Testis (tissue), 3 donors: ENCODE results near the gene ATG16L1. TPM values are rescaled to one million over a fixed set of nuclear protein-coding genes. Genes with fewer than 3 reads are reported as not detected.

Experiments
- DNase-seq: peaks from one replicate; pipeline ENCODE4 v3.0.0-alpha.2; 2019
- H3K27ac ChIP-seq, 2 donors: fragments of 200-600 bp; sonication (generic); one replicate each; pipeline ENCODE4 v1.5.1; 2019
- H3K27me3 ChIP-seq: fragments of 200-600 bp; sonication (generic); one replicate; pipeline ENCODE4 v1.5.1; 2019
- H3K36me3 ChIP-seq: fragments of 200-600 bp; sonication (generic); one replicate; pipeline ENCODE4 v1.5.1; 2017; ENCODE audit warnings: low read depth; ENCODE audit errors: missing control alignments
- H3K4me1 ChIP-seq: fragments of 200-600 bp; sonication (generic); one replicate; pipeline ENCODE4 v1.5.1; 2019
- H3K4me3 ChIP-seq, 2 donors: fragments of 200-600 bp; sonication (generic); one replicate each; pipeline ENCODE4 v1.5.1; 2017 to 2019
- H3K9me3 ChIP-seq: fragments of 200-600 bp; sonication (generic); one replicate; pipeline ENCODE4 v1.5.1; 2017
- POLR2A ChIP-seq: fragments of 450-650 bp; IDR thresholded peaks from one replicate; pipeline ENCODE4 v1.6.1; 2017; ENCODE audit warnings: antibody characterized with exemption, mild to moderate bottlenecking, moderate library complexity
- WGBS, 2 donors: methylation state at CpG; one replicate each; pipeline ENCODE4 v1.1.5; 2018; 5-methylcytosine and 5-hydroxymethylcytosine counted together
- intact Hi-C: fragments of 100-400 bp; cut with DNase I; formaldehyde crosslinking; loops from one replicate; pipeline ENCODE4 v1.15.1; 2023; ENCODE audit warnings: low total_unique reads
- polyA plus RNA-seq: library from polyadenylated mRNA; stranded (reverse); fragments of 350-450 nt; fragmentation: Illumina TruSeq; extraction: RNeasy Lipid Tissue Mini Kit (QIAGEN cat#74804); gene quantifications from one replicate; pipeline ENCODE4 v1.2.3, GENCODE V29; 2014; ENCODE audit warnings: low read depth, low replicate concordance; ENCODE audit not compliant: insufficient read depth
- small RNA-seq, 2 donors: library from RNA; depleted of rRNA; stranded (forward); fragments of <200 nt; gene quantifications; one replicate each; pipeline ENCODE3, GENCODE V24; 2016
- total RNA-seq, 2 donors: library from RNA; depleted of rRNA; stranded (reverse); fragments of >200 nt; gene quantifications; one replicate each; pipeline ENCODE4 v1.2.3, GENCODE V29; 2016
- TF ChIP-seq, protein P1 (sequence below), 3 experiments: fragments of 450-650 bp in 2 of 3; fragments of 200-600 bp in 1 of 3; sonication (generic) in 1 of 3; IDR thresholded peaks; one replicate each; pipeline ENCODE4 v1.5.1; 2016 to 2019; ENCODE audit warnings: antibody characterized with exemption in 3 of 3, mild to moderate bottlenecking in 2 of 3, moderate library complexity in 1 of 3

Gene ATG16L1
- total and polyA plus RNA-seq, 3 donors from 2014 or later = 37.3 to 53.1 (median 47.2) TPM

DNA sequence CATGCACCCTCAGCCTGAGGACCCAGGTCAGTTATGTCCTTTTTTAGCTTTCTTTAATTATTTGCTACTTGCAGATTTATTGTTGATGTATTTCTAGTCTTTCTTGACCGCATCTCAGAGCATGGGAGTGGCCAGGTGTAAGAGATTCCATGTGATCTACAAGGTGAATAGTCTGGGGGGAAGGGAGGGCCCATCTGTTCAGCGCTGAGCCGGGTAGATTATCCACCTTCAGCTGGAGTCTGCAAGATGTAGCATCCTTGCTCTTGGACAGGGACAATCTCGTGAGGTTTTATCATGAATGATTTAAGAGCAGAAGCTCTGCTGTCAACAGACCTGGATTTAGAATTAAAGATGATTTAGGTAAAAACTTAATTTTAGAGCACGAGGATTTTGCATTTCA is 90.8 kb downstream of the ATG16L1 start:
- Histone ChIP-seq H3K27me3 (no peaks in the 10 kb centered on the region), H3K9me3 (no peaks in the 10 kb centered on the region), H3K4me3 (no peak overlapping the region), H3K36me3 (no peaks in the 10 kb centered on the region), H3K4me1 (no peaks in the 10 kb centered on the region), H3K27ac (no peak overlapping the region)
- DNase-seq = no peak
- intact Hi-C loops = no loop called here
- WGBS, 2 donors = 83 to 87% methylated on average over 5 of the region's 5 CpGs
- no peak for TF ChIP-seq POLR2A
- TF ChIP-seq, protein P1, sequence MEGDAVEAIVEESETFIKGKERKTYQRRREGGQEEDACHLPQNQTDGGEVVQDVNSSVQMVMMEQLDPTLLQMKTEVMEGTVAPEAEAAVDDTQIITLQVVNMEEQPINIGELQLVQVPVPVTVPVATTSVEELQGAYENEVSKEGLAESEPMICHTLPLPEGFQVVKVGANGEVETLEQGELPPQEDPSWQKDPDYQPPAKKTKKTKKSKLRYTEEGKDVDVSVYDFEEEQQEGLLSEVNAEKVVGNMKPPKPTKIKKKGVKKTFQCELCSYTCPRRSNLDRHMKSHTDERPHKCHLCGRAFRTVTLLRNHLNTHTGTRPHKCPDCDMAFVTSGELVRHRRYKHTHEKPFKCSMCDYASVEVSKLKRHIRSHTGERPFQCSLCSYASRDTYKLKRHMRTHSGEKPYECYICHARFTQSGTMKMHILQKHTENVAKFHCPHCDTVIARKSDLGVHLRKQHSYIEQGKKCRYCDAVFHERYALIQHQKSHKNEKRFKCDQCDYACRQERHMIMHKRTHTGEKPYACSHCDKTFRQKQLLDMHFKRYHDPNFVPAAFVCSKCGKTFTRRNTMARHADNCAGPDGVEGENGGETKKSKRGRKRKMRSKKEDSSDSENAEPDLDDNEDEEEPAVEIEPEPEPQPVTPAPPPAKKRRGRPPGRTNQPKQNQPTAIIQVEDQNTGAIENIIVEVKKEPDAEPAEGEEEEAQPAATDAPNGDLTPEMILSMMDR (IDR thresholded peaks at IDR 0.05) = no peak

DNA sequence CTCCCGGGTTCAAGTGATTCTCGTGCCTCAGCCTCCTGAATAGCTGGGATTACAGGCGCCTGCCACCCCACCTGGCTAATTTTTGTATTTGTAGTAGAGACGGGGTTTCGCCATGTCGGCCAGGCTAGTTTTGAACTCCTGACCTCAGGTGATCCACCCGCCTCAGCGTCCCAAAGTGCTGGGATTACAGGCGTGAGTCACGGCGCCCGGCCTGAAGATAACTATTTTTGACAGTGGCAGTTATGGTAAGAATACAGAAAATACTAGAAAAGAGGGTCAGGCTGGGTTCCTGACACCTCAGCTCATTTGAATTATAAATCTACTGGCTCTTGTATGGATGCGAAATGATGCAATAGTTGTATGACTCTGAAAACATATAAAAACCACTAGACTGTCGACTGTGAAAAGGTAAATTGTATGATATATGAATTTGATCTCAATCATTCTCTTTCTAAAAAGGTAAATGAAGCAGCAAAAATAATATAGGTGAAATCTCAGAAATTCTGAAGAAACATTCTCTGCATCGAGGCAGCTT is 91.8 kb downstream of the ATG16L1 start:
- no peaks in the 10 kb centered on the region for H3K4me1 ChIP-seq
- TF ChIP-seq POLR2A = no peak
- TF ChIP-seq, protein P1 (IDR thresholded peaks at IDR 0.05) = no peak
- DNase-seq = no peak
- no peaks in the 10 kb centered on the region for H3K27me3 ChIP-seq
- no peak overlapping the region for H3K4me3 ChIP-seq
- intact Hi-C loops = no loop called here
- no peaks in the 10 kb centered on the region for H3K9me3 ChIP-seq
- H3K36me3 ChIP-seq = no peaks in the 10 kb centered on the region
- WGBS, 2 donors = 93% methylated on average over 15 of the region's 15 CpGs
- H3K27ac ChIP-seq = no peak overlapping the region

Small RNAs within 50 kb of the gene (small RNA-seq; reads per million reads assigned to genes)
- 0 reads per million in 2 donors for gene RN7SL32P
- 217 to 328 reads per million in 2 donors for gene SCARNA5
- gene SCARNA6 = 50.1 to 93.3 reads per million in 2 donors

Other genes starting within 250 kb of the ATG16L1 start
- gene NGEF, start 238.4 kb upstream of the ATG16L1 start, total RNA-seq = 10 to 100 TPM; 15.6 to 28.7 TPM
- gene NGEF, start 238.4 kb upstream of the ATG16L1 start, polyA plus RNA-seq = 7.9 TPM
- gene NEU2, start 219.0 kb upstream of the ATG16L1 start, total RNA-seq = not detected
- not detected for gene NEU2, start 219.0 kb upstream of the ATG16L1 start, polyA plus RNA-seq
- 10 to 100 TPM in 1 of 2 donors, 1 to 10 TPM in 1; 5.7 to 11.2 TPM for gene INPP5D, start 191.3 kb upstream of the ATG16L1 start, total RNA-seq
- 12.7 TPM for gene INPP5D, start 191.3 kb upstream of the ATG16L1 start, polyA plus RNA-seq
- gene SAG, start 56.1 kb downstream of the ATG16L1 start, total RNA-seq = 10 to 100 TPM in 1 of 2 donors, 1 to 10 TPM in 1; 5.1 to 10.2 TPM
- gene SAG, start 56.1 kb downstream of the ATG16L1 start, polyA plus RNA-seq = 25.6 TPM
- 10 to 100 TPM; 65.1 to 80.1 TPM for gene DGKD, start 102.8 kb downstream of the ATG16L1 start, total RNA-seq
- gene DGKD, start 102.8 kb downstream of the ATG16L1 start, polyA plus RNA-seq = 66.7 TPM